Subcutaneous abdominal adipose tissue (tissue), 5 donors: ENCODE measurements around the gene ANKRD44.

Experiments
- H3K27ac ChIP-seq: one replicate; pipeline ENCODE4 v1.7.0; 2013; ENCODE audit warnings: low read depth, mild to moderate bottlenecking, inconsistent platforms, low read length, moderate library complexity
- H3K27me3 ChIP-seq, 5 donors: one replicate each; pipeline ENCODE4 v1.7.0; 2013; ENCODE audit warnings: low read length in 5 of 5, inconsistent platforms in 1 of 5; ENCODE audit not compliant: control insufficient read depth in 5 of 5, insufficient read depth in 4 of 5
- H3K36me3 ChIP-seq, 5 donors: one replicate each; pipeline ENCODE4 v1.7.0; 2013; ENCODE audit warnings: low read length in 5 of 5; ENCODE audit not compliant: control insufficient read depth in 5 of 5, insufficient read depth in 5 of 5
- H3K4me1 ChIP-seq, 5 donors: one replicate each; pipeline ENCODE4 v1.7.0; 2013; ENCODE audit warnings: low read length in 5 of 5, mild to moderate bottlenecking in 3 of 5, moderate library complexity in 1 of 5; ENCODE audit not compliant: control insufficient read depth in 5 of 5, insufficient read depth in 5 of 5
- H3K4me3 ChIP-seq, 5 donors: one replicate each; pipeline ENCODE4 v1.7.0; 2013; ENCODE audit warnings: low read length in 5 of 5, low read depth in 1 of 5
- H3K9ac ChIP-seq, 5 donors: one replicate each; pipeline ENCODE4 v1.7.0; 2013; ENCODE audit warnings: low read length in 5 of 5, mild to moderate bottlenecking in 4 of 5, moderate library complexity in 3 of 5
- H3K9me3 ChIP-seq, 5 donors: one replicate each; pipeline ENCODE4 v1.7.0; 2013; ENCODE audit warnings: low read length in 5 of 5; ENCODE audit not compliant: control insufficient read depth in 5 of 5
- donor health status: healthy.
- donor health status: healthy.
- donor health status: healthy.
- donor health status: healthy.
- donor health status: healthy.

Gene ANKRD44

GRCh38 chr2:197159661-197160211 is 150.8 kb downstream of the ANKRD44 start:
- Histone ChIP-seq H3K27me3 (no peaks in the 10 kb centered on the region), H3K27ac (no peak overlapping the region), H3K9me3 (no peaks in the 10 kb centered on the region), H3K36me3 (no peaks in the 10 kb centered on the region), H3K9ac (no peak overlapping the region), H3K4me1 (peaks cover 0 to 10% (median 7%) of the 10 kb centered on the region in 5 donors), H3K4me3 (no peak overlapping the region)

GRCh38 chr2:197158591-197159550 is 151.7 kb downstream of the ANKRD44 start:
- Histone ChIP-seq H3K4me1 (peaks cover 0 to 6% (median under 1%) of the 10 kb centered on the region in 5 donors), H3K27ac (no peak overlapping the region), H3K4me3 (no peak overlapping the region)

GRCh38 chr2:197157879-197158537 is 152.6 kb downstream of the ANKRD44 start:
- Histone ChIP-seq H3K9ac (no peak overlapping the region), H3K27me3 (no peaks in the 10 kb centered on the region), H3K4me3 (no peak overlapping the region), H3K9me3 (no peaks in the 10 kb centered on the region), H3K4me1 (peaks cover 0 to 6% (median 0%) of the 10 kb centered on the region in 5 donors), H3K27ac (no peak overlapping the region), H3K36me3 (no peaks in the 10 kb centered on the region)

More at GRCh38 chr2:197158591-197159550, 151.7 kb downstream of the ANKRD44 start:
- no peaks in the 10 kb centered on the region for H3K9me3 ChIP-seq
- no peaks in the 10 kb centered on the region for H3K36me3 ChIP-seq
- H3K27me3 ChIP-seq: no peaks in the 10 kb centered on the region
- H3K9ac ChIP-seq: no peak overlapping the region

GRCh38 chr2:197156771-197157170 is 153.8 kb downstream of the ANKRD44 start:
- Histone ChIP-seq H3K9me3 (no peaks in the 10 kb centered on the region), H3K4me3 (no peak overlapping the region), H3K27ac (no peak overlapping the region), H3K27me3 (no peaks in the 10 kb centered on the region), H3K9ac (no peak overlapping the region), H3K36me3 (no peaks in the 10 kb centered on the region), H3K4me1 (peaks cover 0 to 7% (median 3%) of the 10 kb centered on the region in 5 donors)

GRCh38 chr2:197152451-197153228 is 157.9 kb downstream of the ANKRD44 start:
- Histone ChIP-seq H3K9ac (no peak overlapping the region), H3K4me1 (peaks cover 0 to 8% (median 0%) of the 10 kb centered on the region in 5 donors), H3K27me3 (no peaks in the 10 kb centered on the region), H3K4me3 (no peak overlapping the region), H3K27ac (no peak overlapping the region), H3K9me3 (no peaks in the 10 kb centered on the region), H3K36me3 (no peaks in the 10 kb centered on the region)

- Histone ChIP-seq H3K27me3 (no peaks in the 10 kb centered on the region), H3K9ac (no peak overlapping the region), H3K4me3 (no peak overlapping the region), H3K27ac (no peak overlapping the region), H3K36me3 (peaks cover 0 to 4% (median 0%) of the 10 kb centered on the region in 5 donors), H3K4me1 (peaks cover 0 to 8% (median 4%) of the 10 kb centered on the region in 5 donors), H3K9me3 (no peaks in the 10 kb centered on the region)
These were observed 161.0 kb downstream of the ANKRD44 start for GRCh38 chr2:197149546-197149945.

GRCh38 chr2:197148401-197148800 is 162.2 kb downstream of the ANKRD44 start:
- H3K4me3 ChIP-seq: no peak overlapping the region
- H3K9ac ChIP-seq: no peak overlapping the region
- peaks cover 0 to 8% (median 4%) of the 10 kb centered on the region in 5 donors for H3K4me1 ChIP-seq
- no peaks in the 10 kb centered on the region for H3K27me3 ChIP-seq
- peaks cover 0 to 4% (median 0%) of the 10 kb centered on the region in 5 donors for H3K36me3 ChIP-seq
- no peak overlapping the region for H3K27ac ChIP-seq
- H3K9me3 ChIP-seq: no peaks in the 10 kb centered on the region

GRCh38 chr2:197147942-197148341 is 162.6 kb downstream of the ANKRD44 start:
- no peak overlapping the region for H3K27ac ChIP-seq

GRCh38 chr2:197146995-197147394 is 163.6 kb downstream of the ANKRD44 start:
- H3K9me3 ChIP-seq: no peaks in the 10 kb centered on the region
- no peaks in the 10 kb centered on the region for H3K27me3 ChIP-seq
- H3K4me3 ChIP-seq: no peak overlapping the region
- no peak overlapping the region for H3K27ac ChIP-seq
- H3K9ac ChIP-seq: no peak overlapping the region
- peaks cover 0 to 7% (median 4%) of the 10 kb centered on the region in 5 donors for H3K4me1 ChIP-seq
- H3K36me3 ChIP-seq: peaks cover 0 to 4% (median 0%) of the 10 kb centered on the region in 5 donors

More at GRCh38 chr2:197147942-197148341, 162.6 kb downstream of the ANKRD44 start:
- Histone ChIP-seq H3K4me1 (peaks cover 0 to 8% (median 4%) of the 10 kb centered on the region in 5 donors), H3K9ac (no peak overlapping the region), H3K36me3 (peaks cover 0 to 4% (median 0%) of the 10 kb centered on the region in 5 donors), H3K9me3 (no peaks in the 10 kb centered on the region), H3K27me3 (no peaks in the 10 kb centered on the region), H3K4me3 (no peak overlapping the region)
